Heart right ventricle (tissue), 16 donors: ENCODE results near the gene C3orf20. TPM values are rescaled to one million over a fixed set of nuclear protein-coding genes. Genes with fewer than 3 reads are reported as not detected.
A peak's percentile ranks its signal among the peaks of the same experiment; 100 is the strongest.
"Not testable (repeated sequence)": the region's sequence is repeated elsewhere in the genome, so short reads cannot be mapped to it uniquely, and the experiment has no call there.

Experiments used
- ATAC-seq, 8 donors: fragments of 200-7000 bp; cut with Tn5 transposase; one replicate each; pipeline ENCODE4 v1.9.1; 2020; ENCODE audit warnings: mild to moderate bottlenecking in 8 of 8, moderate library complexity in 8 of 8, moderate number of reproducible peaks in 1 of 8
- DNase-seq, 2 donors: peaks; one replicate each; pipeline ENCODE4 v3.0.0-alpha.2; 2020
- H3K27ac ChIP-seq, 10 donors: fragments of 200-600 bp; sonication (generic) in 2 of 10; one replicate each; pipeline versions ENCODE4 v1.5.0 to v1.8.0; 2020 to 2022; ENCODE audit warnings: mild to moderate bottlenecking in 3 of 10
- H3K27me3 ChIP-seq, 7 donors: fragments of 200-600 bp; one replicate each; pipeline ENCODE4 v1.8.0; 2021 to 2022; ENCODE audit warnings: mild to moderate bottlenecking in 2 of 7
- H3K36me3 ChIP-seq, 9 donors: fragments of 200-600 bp; sonication (generic) in 1 of 9; one replicate each; pipeline versions ENCODE4 v1.5.0 to v1.8.0; 2020 to 2022; ENCODE audit warnings: mild to moderate bottlenecking in 2 of 9
- H3K4me1 ChIP-seq, 9 donors: fragments of 200-600 bp; sonication (generic) in 1 of 9; one replicate each; pipeline versions ENCODE4 v1.5.0 to v1.8.0; 2020 to 2022; ENCODE audit warnings: mild to moderate bottlenecking in 4 of 9
- H3K4me3 ChIP-seq, 10 donors: fragments of 200-600 bp; sonication (generic) in 2 of 10; one replicate each; pipeline versions ENCODE4 v1.5.0 to v1.8.0; 2020 to 2022; ENCODE audit warnings: mild to moderate bottlenecking in 7 of 10, moderate library complexity in 2 of 10
- H3K9me3 ChIP-seq, 11 donors: fragments of 200-600 bp in 10 of 11; sonication (generic) in 2 of 11; one replicate each; pipeline versions ENCODE4 v1.5.0 to v1.8.0; 2013 to 2022; ENCODE audit warnings: mild to moderate bottlenecking in 2 of 11, control low read depth in 1 of 11, moderate library complexity in 1 of 11
- WGBS, 2 donors: extraction: QIAGEN DNeasy Blood & Tissue Kit; methylation state at CpG; one replicate each; pipeline ENCODE4 v1.1.7; 2013; ENCODE audit warnings: inconsistent platforms in 1 of 2; 5-methylcytosine and 5-hydroxymethylcytosine counted together
- intact Hi-C, 10 donors: fragments of 100-400 bp; cut with DNase I; formaldehyde crosslinking; loops; one replicate each; pipeline versions ENCODE4 v1.11.1 to v1.14.2; 2022
- polyA plus RNA-seq, 2 donors: library from polyadenylated mRNA; stranded (reverse); fragments of 200-250 nt; gene quantifications; one replicate each; pipeline ENCODE4 v1.2.3, GENCODE V29; 2013
- total RNA-seq, 10 donors: library from RNA; stranded (reverse); fragmentation: NEBNext Ultra II Directional in 3 of 10; extraction: Animal tissue kit (Norgen Biotek cat#: 25700) in 3 of 10; gene quantifications; one replicate each; pipeline versions ENCODE4 v1.2.1 to v1.2.4, GENCODE V29; 2021 to 2023
- TF ChIP-seq, protein P1 (sequence below), 9 donors: fragments of 200-600 bp; sonication (generic) in 2 of 9; IDR thresholded peaks; one replicate each; pipeline versions ENCODE4 v1.5.0 to v1.8.0; 2021 to 2022; ENCODE audit warnings: antibody characterized with exemption in 9 of 9, mild to moderate bottlenecking in 5 of 9, moderate library complexity in 1 of 9
- donor health status: Arrhythmogenic right ventricular cardiomyopathy.
- donor health status: ischemic (EF 13 %, LVEDD 7.1; RV severe dilation, severe dysfunction).
- donor health status: healthy with polysubstance abuse.
- donor health status: DM: no; HTN: yes; CAD: no.
- donor health status: DM: no; HTN: no; CAD: no.
- donor health status: ischemic (EF 25% LVEDD 6.9; RV normal size, moderate dysfunction).
- donor health status: ischemic (EF 25% LVEDD 5.7; RV mildly dilated, moderate dysfunction).
- donor health status: healthy.
- donor health status: DM: yes; HTN: yes; CAD: no.
- donor health status: Ischemic cardiomyopathy.
- donor health status: ischemic (EF 35%, LVEDD 5.7; RV mildly dilated, moderate dysfunction).
- donor health status: nonischemic (EF 11% LVEDD 7.7; RV severe dilation, severe dysfunction).
- donor health status: DM: yes; HTN: yes; CAD: no.
- donor health status: PGD.
- donor health status: ischemic (EF 29% LVEDD 5.4; RV normal size, mild dysfunction).
- donor health status: nonischemic (EF 23%, LVEDD 6.1; RV moderate dilation, normal function).

Gene C3orf20
- total and polyA plus RNA-seq, 12 donors = 0.10 to 0.36 (median 0.16) TPM; not detected in 7

DNA sequence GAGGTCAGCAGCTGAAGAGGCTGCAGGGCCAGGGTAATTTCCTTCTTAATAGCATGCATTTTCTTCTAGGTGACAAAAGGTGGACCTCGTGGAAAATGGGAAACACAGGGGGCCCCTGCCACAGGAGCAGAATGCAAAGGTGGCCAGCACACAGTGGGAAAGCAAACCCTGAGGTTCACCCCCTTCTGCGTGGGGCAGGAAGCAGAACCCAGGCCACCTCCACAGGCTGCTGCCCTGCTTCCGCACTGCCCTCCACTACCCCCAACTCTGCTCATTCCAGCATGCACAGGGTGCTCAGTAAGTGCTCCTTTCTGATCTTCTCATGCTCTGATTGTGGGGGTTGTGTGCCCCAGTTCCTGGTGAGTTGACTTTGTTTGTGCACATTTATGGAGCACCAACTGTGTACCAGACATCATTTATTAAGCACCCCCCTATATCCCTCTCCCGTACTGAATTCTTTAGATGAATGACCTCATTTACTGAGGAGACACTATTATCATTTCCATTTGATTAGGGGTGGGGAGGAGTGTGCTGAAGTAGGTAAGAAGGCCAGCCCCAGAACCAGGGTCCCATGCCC is 131.1 kb downstream of the C3orf20 start:
- H3K27ac ChIP-seq = peak overlapping the region in 4 of 10 donors; percentile 4 to 85 (median 80)
- TF ChIP-seq, protein P1, sequence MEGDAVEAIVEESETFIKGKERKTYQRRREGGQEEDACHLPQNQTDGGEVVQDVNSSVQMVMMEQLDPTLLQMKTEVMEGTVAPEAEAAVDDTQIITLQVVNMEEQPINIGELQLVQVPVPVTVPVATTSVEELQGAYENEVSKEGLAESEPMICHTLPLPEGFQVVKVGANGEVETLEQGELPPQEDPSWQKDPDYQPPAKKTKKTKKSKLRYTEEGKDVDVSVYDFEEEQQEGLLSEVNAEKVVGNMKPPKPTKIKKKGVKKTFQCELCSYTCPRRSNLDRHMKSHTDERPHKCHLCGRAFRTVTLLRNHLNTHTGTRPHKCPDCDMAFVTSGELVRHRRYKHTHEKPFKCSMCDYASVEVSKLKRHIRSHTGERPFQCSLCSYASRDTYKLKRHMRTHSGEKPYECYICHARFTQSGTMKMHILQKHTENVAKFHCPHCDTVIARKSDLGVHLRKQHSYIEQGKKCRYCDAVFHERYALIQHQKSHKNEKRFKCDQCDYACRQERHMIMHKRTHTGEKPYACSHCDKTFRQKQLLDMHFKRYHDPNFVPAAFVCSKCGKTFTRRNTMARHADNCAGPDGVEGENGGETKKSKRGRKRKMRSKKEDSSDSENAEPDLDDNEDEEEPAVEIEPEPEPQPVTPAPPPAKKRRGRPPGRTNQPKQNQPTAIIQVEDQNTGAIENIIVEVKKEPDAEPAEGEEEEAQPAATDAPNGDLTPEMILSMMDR (IDR thresholded peaks at IDR 0.05) = no peak
- no peak for DNase-seq

DNA sequence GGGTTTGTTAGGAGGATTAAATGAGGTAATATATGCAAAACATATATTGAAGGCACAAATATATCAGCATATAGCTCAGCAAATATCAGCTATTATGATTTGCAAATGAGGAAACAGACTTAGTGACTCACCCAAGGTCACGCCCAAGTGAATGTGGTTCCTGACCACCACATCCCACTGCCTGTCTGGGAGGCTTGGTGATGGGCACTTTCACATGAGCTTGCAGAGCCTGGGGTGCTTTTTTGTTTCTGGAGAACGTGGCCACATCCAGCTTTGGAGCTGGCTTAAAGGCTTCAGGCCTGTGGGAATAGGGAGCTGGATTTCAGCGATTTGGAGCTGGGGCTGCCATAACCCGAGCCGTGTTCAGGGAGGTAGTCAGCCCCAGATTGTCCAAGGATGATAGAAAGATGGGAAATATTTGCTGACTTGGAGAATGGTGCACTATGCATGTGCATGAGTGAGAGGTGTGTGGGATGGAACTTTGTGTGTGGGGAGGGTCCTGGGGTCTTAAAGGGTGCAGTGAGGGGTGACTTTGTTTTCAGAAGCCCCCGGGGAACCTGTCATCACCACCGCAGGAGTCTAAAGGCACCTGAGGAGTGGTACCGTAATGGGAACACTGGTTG is 131.8 kb downstream of the C3orf20 start:
- no peak for DNase-seq
- no peaks in the 10 kb centered on the region for H3K36me3 ChIP-seq
- 48 to 52% methylated on average over 8 of the region's 8 CpGs for WGBS, 2 donors
- intact Hi-C loops = no loop called here
- TF ChIP-seq, protein P1 (IDR thresholded peaks at IDR 0.05) = no peak
- H3K4me1 ChIP-seq = peaks cover 2 to 68% (median 48%) of the 10 kb centered on the region in 9 donors
- ATAC-seq = no peak
- H3K27ac ChIP-seq = peak overlapping the region in 5 of 10 donors; percentile 19 to 83 (median 37)
- H3K27me3 ChIP-seq = peaks cover 4 to 39% (median 27%) of the 10 kb centered on the region in 7 donors
- H3K9me3 ChIP-seq = no peaks in the 10 kb centered on the region
- H3K4me3 ChIP-seq = no peak overlapping the region

More for the DNA sequence above, 131.1 kb downstream of the C3orf20 start:
- Histone ChIP-seq H3K36me3 (no peaks in the 10 kb centered on the region), H3K9me3 (no peaks in the 10 kb centered on the region), H3K27me3 (peaks cover 4 to 34% (median 21%) of the 10 kb centered on the region in 7 donors), H3K4me1 (peaks cover 2 to 67% (median 48%) of the 10 kb centered on the region in 9 donors), H3K4me3 (no peak overlapping the region)
- ATAC-seq = no peak
- intact Hi-C loops = no loop called here
- 60 to 62% methylated on average over 4 of the region's 4 CpGs for WGBS, 2 donors

DNA sequence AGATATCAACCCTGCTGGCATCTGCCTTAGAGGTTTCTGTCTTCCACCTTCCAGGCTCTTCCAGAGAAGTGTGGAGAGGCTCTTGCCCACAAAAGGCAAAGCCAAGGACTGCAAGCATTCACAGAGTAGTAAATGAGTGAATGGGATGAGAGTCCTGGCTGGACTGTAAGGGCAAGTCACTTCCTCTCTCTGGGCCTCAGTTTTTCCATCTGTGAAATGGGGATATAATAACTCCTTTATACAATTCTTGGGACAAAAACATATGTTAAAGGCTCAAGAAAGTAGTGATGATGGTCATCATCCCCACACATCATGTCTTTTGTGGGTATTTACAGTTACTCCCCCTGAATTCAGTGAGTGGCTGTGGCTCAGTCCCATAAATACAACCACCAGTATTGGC is 133.1 kb downstream of the C3orf20 start:
- Histone ChIP-seq H3K4me3 (no peak overlapping the region), H3K27me3 (peaks cover 4 to 52% (median 31%) of the 10 kb centered on the region in 7 donors), H3K9me3 (no peaks in the 10 kb centered on the region), H3K27ac (peak overlapping the region in 2 of 10 donors; percentile 36 to 37), H3K36me3 (no peaks in the 10 kb centered on the region), H3K4me1 (peaks cover 2 to 75% (median 58%) of the 10 kb centered on the region in 9 donors)
- intact Hi-C loops = no loop called here
- ATAC-seq (no peak), DNase-seq (no peak)
- TF ChIP-seq, protein P1 (IDR thresholded peaks at IDR 0.05) = no peak

DNA sequence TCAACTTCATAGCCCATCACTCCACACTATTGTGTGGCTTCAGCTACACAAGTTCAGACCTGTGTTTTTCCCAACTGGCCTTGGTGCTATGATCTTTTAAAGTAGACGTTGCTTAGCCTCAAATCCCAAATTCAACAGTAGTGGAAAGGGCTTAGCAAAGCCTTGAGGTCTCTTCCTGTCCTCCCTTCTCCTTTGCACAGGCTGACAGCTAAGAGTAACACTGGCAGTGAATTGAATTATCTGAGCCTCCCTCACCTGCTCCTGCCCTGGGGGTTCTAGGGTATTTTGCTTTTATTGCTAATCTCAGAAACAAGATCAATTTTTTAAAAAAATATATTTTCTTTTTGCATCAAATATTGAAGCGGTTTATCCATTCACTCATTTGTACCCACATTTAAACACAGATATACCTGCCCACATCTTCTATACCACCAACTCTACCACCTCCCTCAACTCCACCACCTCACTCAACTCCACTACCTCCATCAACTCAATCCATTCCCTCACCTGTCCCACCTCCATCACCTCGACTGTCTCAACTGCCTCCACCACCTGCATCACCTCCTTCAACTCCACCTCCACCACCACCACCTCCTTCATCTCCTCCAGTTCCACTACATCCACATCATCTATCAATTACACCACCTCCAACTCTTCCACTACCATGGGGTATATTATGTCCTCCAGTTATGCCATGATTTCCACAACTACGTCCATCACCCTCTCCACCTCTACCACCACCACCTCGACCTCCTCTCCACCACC is 133.7 kb downstream of the C3orf20 start:
- Histone ChIP-seq H3K9me3 (no peaks in the 10 kb centered on the region), H3K36me3 (no peaks in the 10 kb centered on the region), H3K4me3 (no peak overlapping the region), H3K4me1 (peaks cover 6 to 75% (median 52%) of the 10 kb centered on the region in 9 donors), H3K27me3 (peaks cover 4 to 58% (median 31%) of the 10 kb centered on the region in 7 donors), H3K27ac (no peak overlapping the region)
- WGBS, 2 donors = 85 to 89% methylated on average over 5 of the region's 5 CpGs
- intact Hi-C loops = no loop called here
- ATAC-seq = no peak
- DNase-seq = no peak
- TF ChIP-seq, protein P1 (IDR thresholded peaks at IDR 0.05) = no peak

DNA sequence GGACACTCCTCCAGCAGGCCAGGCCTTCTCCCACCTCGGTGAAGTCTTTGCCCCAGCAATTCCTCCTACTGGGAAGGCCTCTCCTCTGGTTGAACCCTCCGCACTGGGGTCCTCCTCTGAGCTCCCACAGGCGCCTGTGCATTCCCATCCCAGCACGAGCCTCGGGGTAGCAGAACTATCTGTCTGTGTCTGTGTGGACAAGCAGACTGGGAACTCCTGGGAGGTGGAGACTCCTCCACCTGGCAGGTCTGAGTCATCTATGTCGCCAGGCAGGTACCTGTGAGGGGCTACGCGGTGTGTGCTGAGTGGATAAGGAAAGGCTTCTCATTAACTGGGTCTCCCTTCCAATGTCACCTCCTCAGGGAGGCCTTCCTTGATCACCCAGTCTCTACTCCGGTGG is 134.7 kb downstream of the C3orf20 start:
- not testable (repeated sequence) for ATAC-seq, DNase-seq, H3K9me3 ChIP-seq, H3K36me3 ChIP-seq
- H3K27me3 ChIP-seq = peaks cover 4 to 67% (median 31%) of the 10 kb centered on the region in 7 donors
- peak overlapping the region in 8 of 10 donors; percentile 33 to 58 (median 50) for H3K4me3 ChIP-seq
- H3K4me1 ChIP-seq = peaks cover 7 to 75% (median 58%) of the 10 kb centered on the region in 9 donors
- WGBS, 2 donors = 68% methylated on average over 9 of the region's 9 CpGs
- peak overlapping the region in 9 of 10 donors; percentile 67 to 83 (median 76) for H3K27ac ChIP-seq
- intact Hi-C loops = loop anchor here in 3 of 10 donors (5.0 to 10.0 kb wide), 4 partner anchors 38 to 88 kb away; no protein-coding TSS in a partner anchor
